HG03575 (cell line): ENCODE results near the gene ADAMTS12.

ENCODE experiments used
- ATAC-seq: cut with Tn5 transposase; IDR thresholded peaks from one replicate; pipeline ENCODE4 v1.9.1; 2021; ENCODE audit not compliant: unreplicated experiment, insufficient number of reproducible peaks, low FRiP score; ENCODE audit errors: extremely low read depth

ADAMTS12 gene

DNA sequence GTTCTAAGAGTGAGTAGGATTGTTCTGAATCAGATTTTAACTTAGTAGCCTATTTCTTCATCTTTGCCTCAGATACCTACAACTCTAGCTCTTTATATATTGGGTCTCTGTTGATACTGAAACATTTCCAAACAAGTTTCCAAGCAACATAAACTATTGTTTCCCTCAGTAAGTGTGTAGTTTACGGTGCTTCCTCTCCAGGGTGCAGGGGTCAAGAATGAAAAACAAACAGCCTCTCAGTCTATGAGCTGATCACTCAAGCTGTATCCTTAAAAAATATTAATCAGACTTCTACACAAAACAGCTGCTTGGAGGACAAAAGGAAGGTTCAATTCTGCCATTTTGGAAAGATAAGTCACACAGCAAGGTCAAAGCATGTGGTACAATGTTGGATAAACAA lies 75.0 kb downstream of the ADAMTS12 start:
- ATAC-seq, result no peak

DNA sequence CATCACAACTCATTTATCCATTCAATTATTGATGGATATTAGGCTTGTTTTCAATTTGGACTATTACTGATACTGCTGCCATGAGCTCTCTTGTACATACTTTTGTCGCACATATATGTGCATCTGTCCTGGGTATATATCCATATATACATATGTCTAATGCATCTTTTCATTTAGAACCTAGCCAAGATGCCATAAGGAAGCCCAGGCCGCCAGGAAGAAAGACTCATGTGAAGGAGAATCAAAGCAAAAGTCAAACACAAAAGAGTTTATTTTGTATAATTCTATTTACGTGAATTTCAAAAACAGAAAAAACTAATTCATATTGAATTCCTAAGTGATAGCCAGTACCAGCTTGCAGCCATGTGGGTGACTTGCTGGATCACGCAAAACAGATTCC lies 79.0 kb downstream of the ADAMTS12 start:
- ATAC-seq, result no peak

- no peak for ATAC-seq
These were observed 81.2 kb downstream of the ADAMTS12 start for GRCh38 chr5:33810491-33811120.

DNA sequence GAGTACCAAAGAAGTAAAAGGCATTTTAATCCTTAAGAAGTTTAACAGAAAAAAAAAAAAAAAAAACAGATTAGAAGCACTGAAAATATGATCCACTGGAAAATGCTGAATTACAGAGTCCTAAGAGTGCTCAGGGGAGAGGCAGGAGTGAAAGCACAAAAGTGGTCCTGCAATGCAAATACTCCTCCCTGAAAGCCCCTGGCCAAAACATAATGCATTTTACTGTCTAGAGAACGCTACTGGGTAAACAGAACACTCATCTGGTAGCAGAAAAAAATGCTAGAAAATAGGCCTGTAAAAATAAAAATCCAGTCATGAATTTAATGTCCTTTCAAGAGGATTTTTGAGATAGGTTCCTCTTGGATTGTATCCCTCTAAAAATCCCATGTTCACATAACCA lies 81.9 kb downstream of the ADAMTS12 start:
- no peak for ATAC-seq

GRCh38 chr5:33808699-33809098 lies 83.1 kb downstream of the ADAMTS12 start:
- no peak for ATAC-seq

- no peak for ATAC-seq
These were observed 84.0 kb downstream of the ADAMTS12 start for GRCh38 chr5:33807771-33808170.

DNA sequence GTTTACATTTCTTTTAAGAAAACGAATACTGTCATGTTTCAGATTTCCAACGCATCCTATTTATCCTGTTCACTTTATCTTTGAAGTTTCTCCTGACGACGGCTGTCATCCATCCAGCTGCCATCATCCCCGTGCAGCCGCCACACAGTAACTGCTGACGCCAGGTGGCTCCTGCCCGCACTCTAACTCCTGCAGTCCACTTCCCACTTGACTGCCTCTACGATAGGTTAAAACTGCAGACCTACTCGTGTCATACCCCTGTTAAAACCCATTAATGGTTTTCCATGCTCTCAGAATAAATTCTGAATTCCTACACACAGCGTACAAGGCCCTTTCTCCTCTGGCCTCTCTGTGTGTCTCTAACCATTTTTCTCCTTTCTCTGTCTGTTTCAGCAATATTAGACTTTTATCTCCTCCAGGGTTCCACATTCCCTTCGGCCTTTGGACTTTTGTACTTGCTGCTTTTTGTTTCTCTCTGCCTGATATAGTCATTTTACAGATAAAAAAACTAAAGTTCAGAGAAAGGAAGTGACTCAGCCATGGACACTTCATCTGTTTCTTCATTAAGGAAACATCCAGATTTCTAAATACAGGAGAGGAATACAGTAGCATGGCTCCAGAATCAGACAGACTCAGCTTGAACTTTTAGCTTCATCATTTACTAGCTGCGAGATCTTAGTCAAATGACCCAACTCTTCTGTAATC lies 84.9 kb downstream of the ADAMTS12 start:
- no peak for ATAC-seq

GRCh38 chr5:33801292-33801691 lies 90.5 kb downstream of the ADAMTS12 start:
- no peak for ATAC-seq

DNA sequence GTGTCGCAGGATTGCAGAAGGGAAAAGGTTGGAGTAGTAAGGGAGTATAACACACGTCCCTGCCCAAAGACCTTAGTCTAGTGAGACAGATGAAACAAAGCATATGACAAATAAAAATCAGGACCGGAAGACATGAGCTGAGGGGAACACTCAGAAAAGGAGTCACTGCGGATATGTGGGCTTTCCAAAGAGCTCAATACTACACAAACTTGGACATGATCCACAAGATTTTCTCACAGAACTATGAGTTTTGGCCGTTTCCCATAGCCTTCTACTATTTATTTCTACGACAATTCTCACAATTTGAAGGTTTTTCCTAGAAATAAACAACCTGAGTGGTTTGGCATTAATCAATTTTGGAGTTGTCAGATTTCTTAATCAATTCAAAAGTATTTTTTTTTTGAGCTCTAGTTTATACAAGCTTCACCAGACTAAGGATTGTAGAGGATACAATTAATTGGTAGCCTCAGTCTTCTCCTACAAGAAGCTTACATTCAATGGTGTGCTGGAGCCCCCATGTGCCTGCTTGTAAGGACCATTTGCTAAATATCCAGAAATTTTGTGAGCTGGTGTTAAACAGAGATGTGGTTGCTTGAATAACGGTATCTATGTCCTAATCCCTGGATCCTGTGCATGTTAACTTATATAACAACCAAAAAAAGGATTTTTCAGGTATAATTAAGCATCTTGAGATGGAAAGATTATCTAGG lies 91.4 kb downstream of the ADAMTS12 start:
- ATAC-seq, result no peak

DNA sequence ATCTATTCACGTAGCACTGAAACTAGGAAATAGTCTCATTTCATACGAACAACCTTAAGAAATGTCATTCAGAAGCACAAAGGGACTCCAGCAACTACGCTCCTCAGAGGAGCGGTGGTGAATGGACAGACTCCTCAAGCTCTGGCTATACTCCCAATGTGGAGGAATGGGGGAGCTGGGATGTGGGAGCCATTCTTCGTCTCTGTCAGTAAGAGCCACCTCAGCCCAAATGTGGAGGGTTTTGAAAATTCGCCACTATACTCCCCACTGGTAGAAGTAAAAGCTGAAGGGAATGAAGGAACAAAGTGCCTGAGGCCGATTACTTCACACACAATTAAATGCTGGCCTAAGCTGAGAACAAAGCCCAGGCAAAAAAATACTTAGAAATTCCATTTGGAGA lies 96.3 kb downstream of the ADAMTS12 start:
- no peak for ATAC-seq

GRCh38 chr5:33794550-33795181 lies 97.1 kb downstream of the ADAMTS12 start:
- no peak for ATAC-seq

DNA sequence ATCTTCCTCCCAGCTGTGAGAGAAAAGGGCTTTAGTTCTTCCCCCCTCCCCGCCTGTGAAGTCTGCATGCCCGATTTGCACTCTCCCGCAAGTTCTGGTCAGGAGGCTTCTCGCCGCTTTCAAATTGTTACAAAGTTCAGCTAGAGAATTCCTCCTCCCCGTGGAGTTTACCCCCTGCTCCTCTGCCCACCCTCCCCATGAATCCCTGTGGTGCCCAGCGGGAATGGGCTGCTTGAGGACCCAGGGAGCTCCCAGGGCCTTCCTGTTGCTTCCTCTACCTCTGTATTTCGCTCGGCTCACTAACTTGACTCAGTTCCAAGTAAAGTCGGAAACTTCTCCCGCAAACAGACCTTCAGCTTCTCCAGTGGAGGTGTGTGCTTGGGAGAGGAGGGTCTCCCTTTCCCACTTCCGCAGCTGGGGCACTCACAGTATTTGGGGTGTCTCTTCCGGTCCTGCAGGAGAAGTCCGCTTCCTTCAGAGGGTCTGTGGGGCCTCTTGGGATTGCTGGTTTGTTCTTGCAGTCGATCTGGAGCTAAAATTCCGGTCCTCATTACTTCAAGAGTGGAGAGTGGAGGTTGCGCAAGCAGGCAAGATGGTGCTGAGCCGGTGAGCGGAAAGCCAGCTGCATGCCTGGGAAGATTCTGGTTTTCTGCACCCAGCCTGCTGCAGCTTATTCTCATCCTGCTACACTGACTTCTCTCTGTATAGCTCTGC lies 97.8 kb downstream of the ADAMTS12 start:
- no peak for ATAC-seq

GRCh38 chr5:33793276-33793675 lies 98.5 kb downstream of the ADAMTS12 start:
- no peak for ATAC-seq

GRCh38 chr5:33792559-33792958 lies 99.2 kb downstream of the ADAMTS12 start:
- ATAC-seq, result no peak

- ATAC-seq, result no peak
These were observed 102.2 kb downstream of the ADAMTS12 start for GRCh38 chr5:33789567-33789957.

- ATAC-seq, result no peak
These were observed 102.7 kb downstream of the ADAMTS12 start for GRCh38 chr5:33788922-33789566.

GRCh38 chr5:33785571-33785970 lies 106.2 kb downstream of the ADAMTS12 start:
- ATAC-seq, result no peak

DNA sequence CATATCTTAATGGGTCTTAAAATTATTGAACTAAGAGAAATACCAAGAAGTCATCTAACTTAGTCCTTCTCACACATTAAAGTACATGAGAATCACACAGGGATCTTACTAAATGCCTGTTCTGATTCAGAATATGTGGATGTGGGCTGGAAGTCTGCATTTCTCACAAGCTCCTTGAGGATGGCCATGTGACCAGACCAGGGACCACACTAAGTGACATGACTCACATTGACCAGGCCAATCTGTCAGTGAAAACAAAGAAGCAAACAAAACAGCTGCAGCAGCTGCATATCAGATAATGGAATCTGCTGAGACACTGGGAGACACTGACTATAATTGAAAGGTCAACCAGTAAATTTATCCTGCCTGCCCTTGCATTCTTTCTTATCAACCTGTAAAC lies 110.5 kb downstream of the ADAMTS12 start:
- no peak for ATAC-seq

DNA sequence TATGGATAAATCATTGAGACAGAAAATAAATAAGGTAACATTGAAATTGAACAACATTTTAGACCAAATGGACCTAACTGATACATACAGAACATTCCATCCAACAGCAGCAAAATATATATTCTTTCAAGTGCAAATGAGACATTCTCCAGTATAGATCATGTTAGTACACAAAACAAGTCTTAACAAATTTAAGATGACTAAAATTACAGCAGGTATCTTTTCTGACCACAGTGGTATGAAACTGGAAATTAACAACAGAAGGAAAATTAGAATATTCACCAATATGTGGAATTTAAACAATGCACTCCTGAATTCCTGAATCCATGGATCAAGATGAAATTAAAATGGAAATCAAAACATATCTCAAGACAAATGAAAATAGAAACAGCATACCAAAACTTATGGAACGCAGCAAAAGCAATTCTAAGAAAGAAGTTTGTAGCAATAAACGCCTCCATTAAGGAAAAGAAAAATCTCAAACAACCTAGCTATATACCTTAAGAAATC lies 115.6 kb downstream of the ADAMTS12 start:
- ATAC-seq, result no peak
